Measurements from ENCODE around the gene SYN1. TPM values are rescaled to one million over a fixed set of nuclear protein-coding genes. Genes with fewer than 3 reads are reported as not detected.

The SYN1 gene
- total and polyA plus RNA-seq, 4 donors = 0.09 to 2.5 (median 0.60) TPM

- no peak for DNase-seq (ENCODE audit: low spot score)
- no peak overlapping the region for H3K9ac ChIP-seq (ENCODE audit: low read depth in 1 of 2, low read length in 2 of 2)
- TF ChIP-seq RXRA (IDR thresholded peaks at IDR 0.05) (no peak), CTCF (IDR thresholded peaks at IDR 0.05; ENCODE audit: low read depth, low read length, missing input control) (no peak), EGR1 (IDR thresholded peaks at IDR 0.05; ENCODE audit: low read depth in 2 of 2) (no peak), RAD21 (IDR thresholded peaks at IDR 0.05) (no peak), HNF4G (IDR thresholded peaks at IDR 0.05) (no peak), ZBTB33 (IDR thresholded peaks at IDR 0.05) (no peak), YY1 (IDR thresholded peaks at IDR 0.05) (no peak), HNF4A (conservative IDR thresholded peaks at IDR 0.05) (no peak), ATF3 (IDR thresholded peaks at IDR 0.05) (no peak), JUND (IDR thresholded peaks at IDR 0.05) (no peak), FOXA1 (IDR thresholded peaks at IDR 0.05) (no peak), MAX (IDR thresholded peaks at IDR 0.05) (no peak), GABPA (IDR thresholded peaks at IDR 0.05 in 1 of 2, conservative IDR thresholded peaks at IDR 0.05 in 1 of 2) (no peak), REST (IDR thresholded peaks at IDR 0.05) (no peak), FOXA2 (IDR thresholded peaks at IDR 0.05) (no peak), NR2F2 (IDR thresholded peaks at IDR 0.05) (no peak), SP1 (IDR thresholded peaks at IDR 0.05) (no peak), TAF1 (conservative IDR thresholded peaks at IDR 0.05) (no peak)
- peaks cover 0 to 7% (median 0%) of the 10 kb centered on the region in 4 donors for H3K4me1 ChIP-seq (ENCODE audit: control insufficient read depth in 4 of 4, insufficient read depth in 4 of 4, low read length in 3 of 4)
- no peak overlapping the region for H3K27ac ChIP-seq (ENCODE audit: low read depth in 1 of 2, low read length in 2 of 2)
- peaks cover 0 to 14% (median 4%) of the 10 kb centered on the region in 4 donors for H3K36me3 ChIP-seq (ENCODE audit: control insufficient read depth in 4 of 4, insufficient read depth in 3 of 4, low read depth in 1 of 4, low read length in 3 of 4)
- no peaks in the 10 kb centered on the region for H3K27me3 ChIP-seq (ENCODE audit: control insufficient read depth in 4 of 4, insufficient read depth in 4 of 4, low read length in 3 of 4)
- H3K9me3 ChIP-seq (ENCODE audit: control insufficient read depth in 4 of 4, low read length in 3 of 4) = no peaks in the 10 kb centered on the region
- WGBS = 59% methylated on average over 4 of the region's 4 CpGs
- no peak overlapping the region for H3K4me3 ChIP-seq (ENCODE audit: low read depth in 1 of 3, low read length in 3 of 3)
These were observed 13.0 kb upstream of the SYN1 start for GRCh38 chrX:47632666-47633065.
